HG03280 (cell line): ENCODE measurements around the gene MYL9.
"Not testable (repeated sequence)": the region's sequence is repeated elsewhere in the genome, so short reads cannot be mapped to it uniquely, and the experiment has no call there.

ENCODE experiments used
- ATAC-seq: cut with Tn5 transposase; IDR thresholded peaks from one replicate; pipeline ENCODE4 v1.9.1; 2021; ENCODE audit warnings: mild to moderate bottlenecking, moderate library complexity; ENCODE audit not compliant: unreplicated experiment

Gene MYL9

GRCh38 chr20:36541227-36541767 lies at the start of gene MYL9:
TSS of gene MYL9 (plus strand) at chr20:36541519. CDS start at chr20:36544885, 3,366 bp downstream.
- ATAC-seq = no peak

- ATAC-seq = no peak
These were observed 49.3 kb upstream of the MYL9 start for GRCh38 chr20:36491901-36492617.

- no peak for ATAC-seq
These were observed 48.1 kb upstream of the MYL9 start for GRCh38 chr20:36493051-36493800.

GRCh38 chr20:36493801-36494114 lies 47.6 kb upstream of the MYL9 start:
- no peak for ATAC-seq

GRCh38 chr20:36496707-36497669 lies 44.3 kb upstream of the MYL9 start:
- ATAC-seq = no peak

- no peak for ATAC-seq
These were observed 43.5 kb upstream of the MYL9 start for GRCh38 chr20:36497856-36498255.

- no peak for ATAC-seq
These were observed 42.7 kb upstream of the MYL9 start for GRCh38 chr20:36498386-36499179.

GRCh38 chr20:36499211-36499610 lies 42.1 kb upstream of the MYL9 start:
- ATAC-seq = no peak

- no peak for ATAC-seq
These were observed 41.4 kb upstream of the MYL9 start for GRCh38 chr20:36499723-36500501.

GRCh38 chr20:36501367-36502006 lies 39.8 kb upstream of the MYL9 start:
- no peak for ATAC-seq

GRCh38 chr20:36504295-36504694 lies 37.0 kb upstream of the MYL9 start:
- no peak for ATAC-seq

GRCh38 chr20:36506253-36506652 lies 35.1 kb upstream of the MYL9 start:
- ATAC-seq = no peak

- ATAC-seq = no peak
These were observed 33.6 kb upstream of the MYL9 start for GRCh38 chr20:36507746-36508145.

GRCh38 chr20:36519012-36519719 lies 22.2 kb upstream of the MYL9 start:
- no peak for ATAC-seq

- no peak for ATAC-seq
These were observed 21.4 kb upstream of the MYL9 start for GRCh38 chr20:36519944-36520343.

GRCh38 chr20:36521526-36521925 lies 19.8 kb upstream of the MYL9 start:
- no peak for ATAC-seq

- not testable (repeated sequence) for ATAC-seq
These were observed 18.9 kb upstream of the MYL9 start for GRCh38 chr20:36522412-36522811.

GRCh38 chr20:36523341-36523740 lies 18.0 kb upstream of the MYL9 start:
- ATAC-seq = no peak
